ENCODE data around the gene PDP2. TPM values are rescaled to one million over a fixed set of nuclear protein-coding genes. Genes with fewer than 3 reads are reported as not detected.

PDP2 gene
- total and polyA plus RNA-seq, 11 donors = 1.1 to 7.5 (median 3.5) TPM

DNA sequence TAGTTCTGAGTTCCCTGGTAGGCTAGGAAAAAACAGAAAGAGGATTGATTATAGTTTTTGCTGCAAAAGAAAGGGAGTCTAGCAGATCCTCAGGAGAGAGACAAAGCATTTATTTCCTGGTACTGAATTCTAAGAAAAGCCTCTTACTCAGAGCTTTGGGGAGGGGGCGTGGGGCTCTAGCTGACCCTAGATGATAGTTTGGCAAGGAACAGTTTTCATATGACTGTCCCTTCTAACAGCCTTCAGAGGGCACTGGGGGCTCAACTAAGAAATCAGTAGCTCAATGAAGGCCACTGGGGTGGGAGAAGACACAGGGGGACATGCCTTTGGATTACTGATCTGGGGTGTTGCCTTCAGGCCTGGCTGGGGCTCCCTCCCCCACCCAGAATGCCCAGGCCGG, 32.1 kb upstream of the PDP2 start:
- DNase-seq (no peak), ATAC-seq (no peak)
- intact Hi-C loops (cut with DNase I) = no loop called here
- TF ChIP-seq, protein P1, sequence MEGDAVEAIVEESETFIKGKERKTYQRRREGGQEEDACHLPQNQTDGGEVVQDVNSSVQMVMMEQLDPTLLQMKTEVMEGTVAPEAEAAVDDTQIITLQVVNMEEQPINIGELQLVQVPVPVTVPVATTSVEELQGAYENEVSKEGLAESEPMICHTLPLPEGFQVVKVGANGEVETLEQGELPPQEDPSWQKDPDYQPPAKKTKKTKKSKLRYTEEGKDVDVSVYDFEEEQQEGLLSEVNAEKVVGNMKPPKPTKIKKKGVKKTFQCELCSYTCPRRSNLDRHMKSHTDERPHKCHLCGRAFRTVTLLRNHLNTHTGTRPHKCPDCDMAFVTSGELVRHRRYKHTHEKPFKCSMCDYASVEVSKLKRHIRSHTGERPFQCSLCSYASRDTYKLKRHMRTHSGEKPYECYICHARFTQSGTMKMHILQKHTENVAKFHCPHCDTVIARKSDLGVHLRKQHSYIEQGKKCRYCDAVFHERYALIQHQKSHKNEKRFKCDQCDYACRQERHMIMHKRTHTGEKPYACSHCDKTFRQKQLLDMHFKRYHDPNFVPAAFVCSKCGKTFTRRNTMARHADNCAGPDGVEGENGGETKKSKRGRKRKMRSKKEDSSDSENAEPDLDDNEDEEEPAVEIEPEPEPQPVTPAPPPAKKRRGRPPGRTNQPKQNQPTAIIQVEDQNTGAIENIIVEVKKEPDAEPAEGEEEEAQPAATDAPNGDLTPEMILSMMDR (IDR thresholded peaks at IDR 0.05) = no peak
- no peak for TF ChIP-seq POLR2A (IDR thresholded peaks at IDR 0.05)
- WGBS, 4 donors = 84 to 89% (median 87%) methylated on average over 2 of the region's 2 CpGs
- Histone ChIP-seq H3K4me3 (no peak overlapping the region), H3K27me3 (peaks cover 5 to 52% (median 21%) of the 10 kb centered on the region in 9 donors), H3K36me3 (no peaks in the 10 kb centered on the region), H3K27ac (no peak overlapping the region), H3K4me1 (peaks cover 0 to 20% (median 12%) of the 10 kb centered on the region in 12 donors), H3K9me3 (no peaks in the 10 kb centered on the region)

- ATAC-seq (no peak), DNase-seq (no peak)
- TF ChIP-seq, protein P1 (IDR thresholded peaks at IDR 0.05) = no peak
- no peak for TF ChIP-seq POLR2A (IDR thresholded peaks at IDR 0.05)
- no peaks in the 10 kb centered on the region for H3K9me3 ChIP-seq
- 80 to 94% (median 90%) methylated on average over 1 to 2 of the region's 2 CpGs for WGBS, 4 donors
- no peak overlapping the region for H3K27ac ChIP-seq
- peaks cover 0 to 20% (median 11%) of the 10 kb centered on the region in 12 donors for H3K4me1 ChIP-seq
- H3K36me3 ChIP-seq = no peaks in the 10 kb centered on the region
- no peak overlapping the region for H3K4me3 ChIP-seq
- H3K27me3 ChIP-seq = peaks cover 5 to 46% (median 17%) of the 10 kb centered on the region in 9 donors
- intact Hi-C loops (cut with DNase I) = no loop called here
Observed at GRCh38 chr16:66849021-66849420, 31.3 kb upstream of the PDP2 start.

DNA sequence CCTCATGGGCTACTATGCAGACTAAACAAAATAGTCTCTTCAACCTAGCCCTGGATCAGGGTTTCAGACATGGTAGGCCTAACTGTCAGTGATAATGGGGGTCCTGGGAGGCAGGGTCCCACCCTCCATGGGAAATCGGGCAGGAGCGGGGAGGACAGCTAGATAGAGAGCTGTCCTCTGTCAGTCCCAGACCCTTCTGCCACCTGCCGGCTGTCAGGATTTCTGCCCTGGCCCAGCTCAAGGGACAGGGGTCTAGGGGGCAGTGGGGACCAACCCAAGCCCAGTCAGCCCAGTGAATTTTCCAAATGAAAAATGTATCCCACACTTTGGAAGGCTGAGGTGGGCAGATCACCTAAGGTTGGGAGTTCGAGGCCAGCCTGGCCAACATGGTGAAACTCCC, 30.8 kb upstream of the PDP2 start:
- ATAC-seq = no peak
- no peaks in the 10 kb centered on the region for H3K9me3 ChIP-seq
- no peak for DNase-seq
- H3K27ac ChIP-seq = no peak overlapping the region
- peaks cover 5 to 40% (median 13%) of the 10 kb centered on the region in 9 donors for H3K27me3 ChIP-seq
- WGBS, 4 donors = 77 to 92% (median 87%) methylated on average over 4 of the region's 4 CpGs
- no peak overlapping the region for H3K4me3 ChIP-seq
- intact Hi-C loops (cut with DNase I) = no loop called here
- H3K4me1 ChIP-seq = peaks cover 0 to 14% (median 7%) of the 10 kb centered on the region in 12 donors
- TF ChIP-seq, protein P1 (IDR thresholded peaks at IDR 0.05) = no peak
- TF ChIP-seq POLR2A (IDR thresholded peaks at IDR 0.05) = no peak
- H3K36me3 ChIP-seq = no peaks in the 10 kb centered on the region

DNA sequence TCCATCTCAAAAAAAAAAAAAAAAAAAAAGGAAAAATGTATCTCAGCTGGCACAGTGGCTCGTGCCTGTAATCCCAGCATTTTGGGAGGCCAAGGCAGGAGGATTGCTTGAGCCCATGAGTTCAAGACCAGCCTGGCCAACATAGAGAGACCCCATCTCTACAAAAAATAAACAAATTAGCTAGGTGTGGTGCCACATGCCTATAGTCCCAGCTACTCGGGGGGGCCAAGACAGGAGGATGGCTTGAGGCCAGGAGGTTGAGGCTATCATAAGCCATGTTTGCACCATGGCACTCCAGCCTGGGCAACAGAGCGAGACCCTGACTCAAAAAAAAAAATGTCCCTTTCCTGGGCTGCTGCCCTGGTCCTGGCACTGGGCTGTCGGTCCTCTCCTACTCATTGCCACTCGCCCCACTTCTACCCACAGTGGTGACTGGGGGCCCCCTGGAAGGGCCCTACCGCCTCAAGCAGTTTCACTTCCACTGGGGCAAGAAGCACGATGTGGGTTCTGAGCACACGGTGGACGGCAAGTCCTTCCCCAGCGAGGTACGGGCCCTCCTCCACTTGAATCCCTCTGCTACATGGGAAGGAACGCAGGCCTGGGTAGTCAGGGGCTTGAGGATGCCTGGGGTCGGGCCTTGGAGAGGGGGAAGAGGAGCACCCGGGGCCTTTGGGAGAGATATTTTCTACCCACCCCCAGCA, 30.1 kb upstream of the PDP2 start:
- DNase-seq = no peak
- no peaks in the 10 kb centered on the region for H3K36me3 ChIP-seq
- ATAC-seq = no peak
- peaks cover 0 to 33% (median 5%) of the 10 kb centered on the region in 9 donors for H3K27me3 ChIP-seq
- intact Hi-C loops (cut with DNase I) = no loop called here
- H3K9me3 ChIP-seq = no peaks in the 10 kb centered on the region
- no peak overlapping the region for H3K27ac ChIP-seq
- no peak overlapping the region for H3K4me3 ChIP-seq
- no peak for TF ChIP-seq POLR2A (IDR thresholded peaks at IDR 0.05)
- TF ChIP-seq, protein P1 (IDR thresholded peaks at IDR 0.05) = no peak
- H3K4me1 ChIP-seq = peaks cover 0 to 7% (median under 1%) of the 10 kb centered on the region in 12 donors
- WGBS, 4 donors = 88 to 92% (median 91%) methylated on average over 12 to 14 of the region's 14 CpGs
